Panc1 (cell line): ENCODE data around the gene CSTA. TPM values are rescaled to one million over a fixed set of nuclear protein-coding genes. Genes with fewer than 3 reads are reported as not detected.
A peak's percentile ranks its signal among the peaks of the same experiment; 100 is the strongest.

Experiments
- ATAC-seq: fragments of 200-7000 bp; cut with Tn5 transposase; 2 replicates; pipeline ENCODE4 v1.9.1; 2020; ENCODE audit warnings: mild to moderate bottlenecking, moderate library complexity
- BruUV-seq: library from RNA; stranded (reverse); fragments of 400-500 nt; replicated peaks from 2 replicates; lab custom pipeline; 2021; lab: Mats Ljungman, UMichigan
- CTCF ChIA-PET: fragments of 300-600 bp; sonication (Branson Sonifier 250); formaldehyde crosslinking; loops from one replicate; lab custom pipeline; 2022; ENCODE audit warnings: antibody characterized with exemption; lab: Charles Lee
- POLR2A ChIA-PET: fragments of 300-600 bp; sonication (Branson Sonifier 250); formaldehyde crosslinking; loops from one replicate; lab custom pipeline; 2022; ENCODE audit warnings: antibody characterized with exemption; lab: Charles Lee
- DNase-seq: peaks from one replicate; pipeline ENCODE4 v3.0.0-alpha.2; 2010; ENCODE audit warnings: low read depth, low spot score
- H3K27ac ChIP-seq: 2 replicates; pipeline ENCODE4 v1.5.1; 2011; ENCODE audit warnings: mild to moderate bottlenecking, low read length, inconsistent platforms
- H3K27me3 ChIP-seq: fragments of 200-500 bp; sonication (Bioruptor generic); 2 replicates; pipeline ENCODE4 v1.6.0; 2014; ENCODE audit warnings: low read length, inconsistent platforms; ENCODE audit not compliant: control insufficient read depth, insufficient read depth
- H3K36me3 ChIP-seq: fragments of 200-500 bp; sonication (Bioruptor generic); 2 replicates; pipeline ENCODE4 v1.5.1; 2014; ENCODE audit warnings: inconsistent platforms, mild to moderate bottlenecking, low read length, moderate library complexity; ENCODE audit not compliant: control insufficient read depth, insufficient read depth
- H3K4me1 ChIP-seq: 2 replicates; pipeline ENCODE4 v1.5.1; 2011; ENCODE audit warnings: inconsistent platforms, mild to moderate bottlenecking, low read length, moderate library complexity; ENCODE audit not compliant: control insufficient read depth, insufficient read depth
- H3K4me3 ChIP-seq, 2 experiments: 2 replicates each; pipeline ENCODE4 v1.5.1; 2011 to 2012; ENCODE audit warnings: low read depth in 2 of 2, low read length in 2 of 2, mild to moderate bottlenecking in 2 of 2, inconsistent platforms in 1 of 2, moderate library complexity in 1 of 2
- H3K9me3 ChIP-seq: fragments of 200-500 bp; sonication (Bioruptor generic); 2 replicates; pipeline ENCODE4 v1.5.1; 2014; ENCODE audit warnings: low read depth, mild to moderate bottlenecking, inconsistent platforms, low read length, moderate library complexity; ENCODE audit not compliant: control insufficient read depth, insufficient read depth
- POLR2AphosphoS5 ChIP-seq: IDR thresholded peaks from 2 replicates; pipeline ENCODE4 v1.6.1; 2012; ENCODE audit warnings: mild to moderate bottlenecking, low read depth, low read length, moderate library complexity
- SIN3A ChIP-seq: IDR thresholded peaks from 2 replicates; pipeline ENCODE4 v1.6.1; 2012; ENCODE audit warnings: low read depth, mild to moderate bottlenecking, low read length, moderate library complexity, borderline replicate concordance; ENCODE audit not compliant: insufficient read depth
- TCF7L2 ChIP-seq: IDR thresholded peaks from 2 replicates; pipeline ENCODE4 v1.6.1; 2011; ENCODE audit warnings: mild to moderate bottlenecking, low read depth, low read length, inconsistent platforms
- in situ Hi-C: cut with HindIII; loops from 2 replicates; pipeline ENCODE4 v1.10.0; 2016; ENCODE audit warnings: low sequenced_read_pairs, low pct_unique_long_range_greater_than_20kb
- intact Hi-C: fragments of 100-400 bp; cut with micrococcal nuclease; formaldehyde crosslinking; loops from one replicate; pipeline ENCODE4 v1.10.0; 2022; ENCODE audit not compliant: unreplicated experiment
- total RNA-seq: library from RNA; stranded (reverse); gene quantifications from one replicate; pipeline ENCODE4 v1.2.1, GENCODE V29; 2021; ENCODE audit not compliant: unreplicated experiment
- TF ChIP-seq, protein P1 (sequence below), 2 experiments: IDR thresholded peaks; 2 replicates each; pipeline ENCODE4 v1.6.1; 2011 to 2012; ENCODE audit warnings: low read depth in 2 of 2, control low read depth in 1 of 2, low read length in 1 of 2, mild to moderate bottlenecking in 1 of 2, moderate library complexity in 1 of 2; ENCODE audit not compliant: insufficient read depth in 1 of 2
- TF ChIP-seq, protein P2 (sequence below): fragments of 450-650 bp; IDR thresholded peaks from 2 replicates; pipeline ENCODE4 v1.5.1; 2017; ENCODE audit warnings: mild to moderate bottlenecking

CSTA gene
- total RNA-seq, 1 experiment from 2014 or later, result not detected

DNA sequence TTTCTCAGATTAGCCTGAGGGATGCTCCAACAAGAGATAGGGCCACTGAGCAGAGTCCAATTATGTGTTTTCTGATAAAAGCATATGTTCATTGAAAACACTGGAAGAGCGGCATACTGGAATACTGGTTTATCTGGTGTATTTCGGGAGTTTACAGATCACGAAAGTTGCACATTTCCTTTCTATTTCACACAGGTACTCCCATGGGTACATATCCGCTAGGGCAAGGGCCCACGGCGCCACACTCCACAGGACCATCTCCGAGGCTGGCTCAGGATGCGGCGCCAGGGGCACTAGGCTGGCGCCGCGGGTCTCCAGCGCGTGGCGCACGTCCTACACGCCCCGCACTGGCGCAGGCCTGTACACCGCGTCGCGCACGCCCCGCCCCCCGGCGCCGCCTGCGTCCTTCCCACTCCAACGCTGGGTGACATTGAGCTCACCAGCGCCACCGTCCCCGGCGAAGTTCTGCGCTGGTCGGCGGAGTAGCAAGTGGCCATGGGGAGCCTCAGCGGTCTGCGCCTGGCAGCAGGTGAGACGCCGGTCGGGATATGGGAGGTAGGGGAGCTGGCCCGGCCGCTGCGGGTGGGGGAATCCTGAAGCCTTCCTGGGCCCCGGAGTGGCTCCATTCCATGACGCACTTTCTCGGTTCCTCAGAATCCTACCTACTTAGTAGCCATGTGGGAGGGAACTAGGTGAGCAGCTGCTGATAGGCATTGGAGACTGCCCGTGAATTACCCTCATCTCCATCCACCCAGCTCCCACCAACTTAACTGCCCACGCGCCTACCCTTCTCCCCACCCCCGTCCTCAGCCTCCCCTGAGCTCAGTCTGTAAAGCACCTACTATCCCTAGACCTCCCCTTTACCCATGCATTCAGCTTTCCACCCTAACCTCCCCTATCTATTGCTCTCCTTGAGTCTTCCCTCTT, 59.0 kb downstream of the CSTA start, which contains the start of gene FAM162A:
FAM162A (plus strand) TSS at position 412 of the 927 bp plus-strand sequence; CDS start at position 496, 84 bp downstream.
- no peaks in the 10 kb centered on the region for H3K27me3 ChIP-seq
- peak within 1 kb of the TSS; percentile 66 to 93 for H3K4me3 ChIP-seq
- no TSS peak for BruUV-seq
- CTCF ChIA-PET, result interaction anchor here (0.6 to 1.5 kb wide), 6 partner anchors 9 to 837 kb away, joined by 3 to 10 read pairs (median 5); partner anchors contain the start of gene WDR5B
- H3K4me1 ChIP-seq, result peaks cover 5% of the 10 kb centered on the region; the same call in 1 of the 2 replicates
- peak; percentile 74 for DNase-seq
- TF ChIP-seq, protein P1, sequence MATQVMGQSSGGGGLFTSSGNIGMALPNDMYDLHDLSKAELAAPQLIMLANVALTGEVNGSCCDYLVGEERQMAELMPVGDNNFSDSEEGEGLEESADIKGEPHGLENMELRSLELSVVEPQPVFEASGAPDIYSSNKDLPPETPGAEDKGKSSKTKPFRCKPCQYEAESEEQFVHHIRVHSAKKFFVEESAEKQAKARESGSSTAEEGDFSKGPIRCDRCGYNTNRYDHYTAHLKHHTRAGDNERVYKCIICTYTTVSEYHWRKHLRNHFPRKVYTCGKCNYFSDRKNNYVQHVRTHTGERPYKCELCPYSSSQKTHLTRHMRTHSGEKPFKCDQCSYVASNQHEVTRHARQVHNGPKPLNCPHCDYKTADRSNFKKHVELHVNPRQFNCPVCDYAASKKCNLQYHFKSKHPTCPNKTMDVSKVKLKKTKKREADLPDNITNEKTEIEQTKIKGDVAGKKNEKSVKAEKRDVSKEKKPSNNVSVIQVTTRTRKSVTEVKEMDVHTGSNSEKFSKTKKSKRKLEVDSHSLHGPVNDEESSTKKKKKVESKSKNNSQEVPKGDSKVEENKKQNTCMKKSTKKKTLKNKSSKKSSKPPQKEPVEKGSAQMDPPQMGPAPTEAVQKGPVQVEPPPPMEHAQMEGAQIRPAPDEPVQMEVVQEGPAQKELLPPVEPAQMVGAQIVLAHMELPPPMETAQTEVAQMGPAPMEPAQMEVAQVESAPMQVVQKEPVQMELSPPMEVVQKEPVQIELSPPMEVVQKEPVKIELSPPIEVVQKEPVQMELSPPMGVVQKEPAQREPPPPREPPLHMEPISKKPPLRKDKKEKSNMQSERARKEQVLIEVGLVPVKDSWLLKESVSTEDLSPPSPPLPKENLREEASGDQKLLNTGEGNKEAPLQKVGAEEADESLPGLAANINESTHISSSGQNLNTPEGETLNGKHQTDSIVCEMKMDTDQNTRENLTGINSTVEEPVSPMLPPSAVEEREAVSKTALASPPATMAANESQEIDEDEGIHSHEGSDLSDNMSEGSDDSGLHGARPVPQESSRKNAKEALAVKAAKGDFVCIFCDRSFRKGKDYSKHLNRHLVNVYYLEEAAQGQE (IDR thresholded peaks at IDR 0.05; ENCODE audit: insufficient read depth in 1 of 2, low read depth in 2 of 2, low read length in 1 of 2), result peak in 1 of 2 experiments; percentile 71; a peak in 1 of 4 replicates
- TF ChIP-seq, protein P2, sequence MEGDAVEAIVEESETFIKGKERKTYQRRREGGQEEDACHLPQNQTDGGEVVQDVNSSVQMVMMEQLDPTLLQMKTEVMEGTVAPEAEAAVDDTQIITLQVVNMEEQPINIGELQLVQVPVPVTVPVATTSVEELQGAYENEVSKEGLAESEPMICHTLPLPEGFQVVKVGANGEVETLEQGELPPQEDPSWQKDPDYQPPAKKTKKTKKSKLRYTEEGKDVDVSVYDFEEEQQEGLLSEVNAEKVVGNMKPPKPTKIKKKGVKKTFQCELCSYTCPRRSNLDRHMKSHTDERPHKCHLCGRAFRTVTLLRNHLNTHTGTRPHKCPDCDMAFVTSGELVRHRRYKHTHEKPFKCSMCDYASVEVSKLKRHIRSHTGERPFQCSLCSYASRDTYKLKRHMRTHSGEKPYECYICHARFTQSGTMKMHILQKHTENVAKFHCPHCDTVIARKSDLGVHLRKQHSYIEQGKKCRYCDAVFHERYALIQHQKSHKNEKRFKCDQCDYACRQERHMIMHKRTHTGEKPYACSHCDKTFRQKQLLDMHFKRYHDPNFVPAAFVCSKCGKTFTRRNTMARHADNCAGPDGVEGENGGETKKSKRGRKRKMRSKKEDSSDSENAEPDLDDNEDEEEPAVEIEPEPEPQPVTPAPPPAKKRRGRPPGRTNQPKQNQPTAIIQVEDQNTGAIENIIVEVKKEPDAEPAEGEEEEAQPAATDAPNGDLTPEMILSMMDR, result peak; percentile 95
- TF ChIP-seq TCF7L2 (0 out of 2 replicates have a peak, but pooled peaks have one; percentile 35), SIN3A (peak; percentile 87; the same call in 1 of the 2 replicates), POLR2AphosphoS5 (peak; percentile 89)
- intact Hi-C loops, result loop anchor here (1.0 to 10.0 kb wide), 2 partner anchors 32 to 549 kb away; partner anchors contain the start of genes EAF2, IQCB1 and WDR5B
- ATAC-seq, result peak; percentile 99
- H3K27ac ChIP-seq, result peak within 1 kb of the TSS; percentile 94
- no peaks in the 10 kb centered on the region for H3K9me3 ChIP-seq
- H3K36me3 ChIP-seq, result peaks cover 3% of the 10 kb centered on the region; the same call in 1 of the 2 replicates
- in situ Hi-C loops, result no loop called here
- POLR2A ChIA-PET, result interaction anchor here (0.6 to 1.3 kb wide), 6 partner anchors 9 to 812 kb away, joined by 3 to 5 read pairs (median 4); partner anchors contain the start of gene WDR5B

DNA sequence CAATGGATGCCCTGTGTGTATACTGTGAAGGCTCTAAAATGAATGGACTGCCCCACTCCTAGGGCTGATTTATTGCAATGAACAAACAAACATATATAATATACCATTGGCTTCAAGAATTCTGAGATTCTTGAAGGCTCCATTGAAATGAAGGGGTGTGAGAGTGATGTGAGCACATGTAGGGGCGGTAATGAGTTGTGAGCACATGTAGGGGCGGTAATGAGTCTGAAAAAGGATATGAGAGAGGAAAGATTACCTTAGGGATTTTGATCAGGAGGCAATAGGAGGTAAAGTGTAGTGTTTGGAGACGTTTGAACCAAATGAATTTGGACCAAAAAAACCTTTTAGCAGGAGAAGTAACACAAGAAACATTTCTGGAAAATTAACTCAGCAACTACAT, 62.7 kb downstream of the CSTA start:
- ATAC-seq, result no peak
- H3K4me3 ChIP-seq, result no peak overlapping the region
- no TSS peak for BruUV-seq
- no peaks in the 10 kb centered on the region for H3K9me3 ChIP-seq
- no peaks in the 10 kb centered on the region; the same call in 1 of the 2 replicates for H3K4me1 ChIP-seq
- no peak for DNase-seq
- intact Hi-C loops, result loop anchor here (10.0 kb wide), 1 partner anchor 553 kb away; the partner anchor contains the start of genes EAF2 and IQCB1
- in situ Hi-C loops, result no loop called here
- no peak overlapping the region for H3K27ac ChIP-seq
- ChIA-PET CTCF (no interaction called here), POLR2A (no interaction called here)
- H3K27me3 ChIP-seq, result no peaks in the 10 kb centered on the region
- TF ChIP-seq SIN3A (no peak), POLR2AphosphoS5 (no peak), TCF7L2 (no peak)
- TF ChIP-seq, protein P1 (IDR thresholded peaks at IDR 0.05; ENCODE audit: insufficient read depth in 1 of 2, low read depth in 2 of 2, low read length in 1 of 2), result no peak
- TF ChIP-seq, protein P2, result no peak; the same call in 1 of the 2 replicates
- peaks cover under 1% of the 10 kb centered on the region; the same call in 1 of the 2 replicates for H3K36me3 ChIP-seq
